SU-DHL-6 (cell line): Measurements from ENCODE around the gene SKAP2.

ENCODE experiments used
- H2AFZ ChIP-seq: fragments of 200-600 bp; sonication (generic); 2 replicates; pipeline ENCODE4 v1.6.1; 2014; ENCODE audit warnings: low read depth, mild to moderate bottlenecking, moderate library complexity, mixed read lengths, antibody characterized with exemption, low read length; ENCODE audit not compliant: severe bottlenecking
- H3F3A ChIP-seq: fragments of 200-600 bp; shearing (Covaris generic); 2 replicates; pipeline ENCODE4 v1.6.0; 2016; ENCODE audit warnings: antibody characterized with exemption, mild to moderate bottlenecking; ENCODE audit not compliant: insufficient read depth
- H3K27ac ChIP-seq: fragments of 200-600 bp; sonication (generic); 2 replicates; pipeline ENCODE4 v1.5.1; 2016; ENCODE audit warnings: low read depth, mild to moderate bottlenecking, low read length, moderate library complexity, mixed read lengths
- H3K27me3 ChIP-seq: fragments of 200-600 bp; sonication (generic), shearing (Covaris generic); 2 replicates; pipeline ENCODE4 v1.6.0; 2014; ENCODE audit warnings: mild to moderate bottlenecking, low read length
- H3K36me3 ChIP-seq: fragments of 200-600 bp; sonication (generic); 2 replicates; pipeline ENCODE4 v1.6.1; 2014; ENCODE audit warnings: mild to moderate bottlenecking, low read length, mixed read lengths
- H3K4me2 ChIP-seq: fragments of 300-600, 200-600 bp; shearing (Covaris generic), sonication (generic); 2 replicates; pipeline ENCODE4 v1.6.0; 2014; ENCODE audit warnings: low read length, low read depth, mild to moderate bottlenecking; ENCODE audit not compliant: poor library complexity, severe bottlenecking
- H3K4me3 ChIP-seq: fragments of 200-600 bp; sonication (generic); 2 replicates; pipeline ENCODE4 v1.5.1; 2014; ENCODE audit warnings: antibody characterized with exemption, low read length, mild to moderate bottlenecking, mixed read lengths; ENCODE audit not compliant: insufficient read depth, poor library complexity, severe bottlenecking
- H3K79me2 ChIP-seq: fragments of 200-600 bp; sonication (generic); 2 replicates; pipeline ENCODE4 v1.6.1; 2014; ENCODE audit warnings: mild to moderate bottlenecking, low read length, moderate library complexity; ENCODE audit not compliant: insufficient read depth
- H3K9ac ChIP-seq: fragments of 200-600 bp; sonication (generic); 2 replicates; pipeline ENCODE4 v1.7.0; 2014; ENCODE audit warnings: mild to moderate bottlenecking, low read length
- H3K9me2 ChIP-seq: fragments of 200-600 bp; sonication (generic); replicated peaks from 2 replicates; pipeline ENCODE4 v1.6.1; 2014; ENCODE audit warnings: low read length; ENCODE audit not compliant: insufficient read depth
- H3K9me3 ChIP-seq: fragments of 200-600 bp; sonication (generic); 2 replicates; pipeline ENCODE4 v1.6.1; 2014; ENCODE audit warnings: low read length, mixed read lengths; ENCODE audit not compliant: insufficient read depth
- H4K20me1 ChIP-seq: fragments of 200-600 bp; sonication (generic); 2 replicates; pipeline ENCODE4 v1.6.1; 2014; ENCODE audit warnings: low read depth, mild to moderate bottlenecking, antibody characterized with exemption, low read length, moderate library complexity, mixed read lengths
- CTCF ChIP-seq: fragments of 200-600 bp; sonication (generic); IDR thresholded peaks from one replicate; pipeline ENCODE4 v1.5.1; 2017; ENCODE audit warnings: antibody characterized with exemption, mild to moderate bottlenecking, low read length, moderate library complexity; ENCODE audit not compliant: insufficient read depth, poor library complexity, severe bottlenecking
- EZH2phosphoT487 ChIP-seq: fragments of 200-600 bp; sonication (generic), shearing (Covaris generic); conservative IDR thresholded peaks from 2 replicates; pipeline ENCODE4 v1.6.1; 2018; ENCODE audit warnings: mild to moderate bottlenecking, antibody characterized with exemption, low read length, moderate library complexity, mixed read lengths

SKAP2 gene

GRCh38 chr7:26663874-26664273, 200.5 kb downstream of the SKAP2 start:
- TF ChIP-seq CTCF, result no peak
- TF ChIP-seq EZH2phosphoT487, result no peak
- Histone ChIP-seq H3F3A (no peaks in the 10 kb centered on the region; the same call in 1 of the 2 replicates), H3K4me2 (no peak overlapping the region), H2AFZ (no peak overlapping the region), H3K9me3 (no peaks in the 10 kb centered on the region), H3K9ac (no peak overlapping the region), H4K20me1 (no peaks in the 10 kb centered on the region), H3K79me2 (no peaks in the 10 kb centered on the region), H3K36me3 (peaks cover 3% of the 10 kb centered on the region; the same call in 1 of the 2 replicates), H3K4me3 (no peak overlapping the region), H3K27me3 (no peaks in the 10 kb centered on the region), H3K9me2 (no peaks in the 10 kb centered on the region), H3K27ac (no peak overlapping the region)

- Histone ChIP-seq H3K36me3 (peaks cover 3% of the 10 kb centered on the region; the same call in 1 of the 2 replicates), H3K9ac (no peak overlapping the region), H4K20me1 (no peaks in the 10 kb centered on the region), H3K9me2 (no peaks in the 10 kb centered on the region), H3K27me3 (no peaks in the 10 kb centered on the region), H3K9me3 (no peaks in the 10 kb centered on the region), H3K4me2 (no peak overlapping the region), H3F3A (no peaks in the 10 kb centered on the region), H3K4me3 (no peak overlapping the region), H3K27ac (no peak overlapping the region), H2AFZ (no peak overlapping the region), H3K79me2 (no peaks in the 10 kb centered on the region)
- no peak for TF ChIP-seq CTCF
- no peak for TF ChIP-seq EZH2phosphoT487
These were observed 201.7 kb downstream of the SKAP2 start for GRCh38 chr7:26662646-26663045.

GRCh38 chr7:26659121-26659520, 205.3 kb downstream of the SKAP2 start:
- Histone ChIP-seq H3K4me2 (no peak overlapping the region), H3F3A (no peaks in the 10 kb centered on the region), H2AFZ (no peak overlapping the region), H4K20me1 (no peaks in the 10 kb centered on the region), H3K27ac (no peak overlapping the region), H3K4me3 (no peak overlapping the region), H3K79me2 (no peaks in the 10 kb centered on the region), H3K27me3 (no peaks in the 10 kb centered on the region), H3K9me2 (no peaks in the 10 kb centered on the region), H3K9me3 (no peaks in the 10 kb centered on the region), H3K9ac (no peak overlapping the region), H3K36me3 (no peaks in the 10 kb centered on the region)
- TF ChIP-seq CTCF, result no peak
- TF ChIP-seq EZH2phosphoT487, result no peak
